DND-41 (cell line): ENCODE measurements around the gene SSR3.

Source experiments
- ATAC-seq: fragments of 200-7000 bp; cut with Tn5 transposase; 3 replicates; pipeline ENCODE4 v1.9.1; 2021; ENCODE audit warnings: low read depth; ENCODE audit not compliant: insufficient read depth
- DNase-seq: peaks from one replicate; pipeline ENCODE4 v3.0.0-alpha.2; 2020
- H2AFZ ChIP-seq: 2 replicates; pipeline ENCODE4 v1.6.0; 2012; ENCODE audit warnings: low read depth, low read length
- H3K27ac ChIP-seq: 2 replicates; pipeline ENCODE4 v1.5.1; 2012; ENCODE audit warnings: low read length, inconsistent platforms
- H3K27me3 ChIP-seq: fragments of 200-600 bp; sonication (generic); 2 replicates; pipeline ENCODE4 v1.6.0; 2012; ENCODE audit warnings: low read length, mild to moderate bottlenecking, inconsistent platforms; ENCODE audit not compliant: insufficient read depth, poor library complexity
- H3K36me3 ChIP-seq: 2 replicates; pipeline ENCODE4 v1.5.1; 2012; ENCODE audit warnings: low read length, inconsistent platforms; ENCODE audit not compliant: insufficient read depth
- H3K4me1 ChIP-seq: 2 replicates; pipeline ENCODE4 v1.5.1; 2012; ENCODE audit warnings: mild to moderate bottlenecking, low read length; ENCODE audit not compliant: insufficient read depth
- H3K4me2 ChIP-seq: 2 replicates; pipeline ENCODE4 v1.6.0; 2012; ENCODE audit warnings: mild to moderate bottlenecking, moderate library complexity, low read length, inconsistent platforms; ENCODE audit not compliant: insufficient read depth
- H3K4me3 ChIP-seq, 2 experiments: fragments of 200-600 bp in 1 of 2; shearing (Covaris generic) in 1 of 2; 2 replicates each; pipeline ENCODE4 v1.5.1; 2012 to 2016; ENCODE audit warnings: inconsistent platforms in 2 of 2, low read length in 2 of 2, mild to moderate bottlenecking in 2 of 2, low read depth in 1 of 2, moderate library complexity in 1 of 2
- H3K79me2 ChIP-seq: 2 replicates; pipeline ENCODE4 v1.6.0; 2012; ENCODE audit warnings: low read length, inconsistent platforms; ENCODE audit not compliant: insufficient read depth
- H3K9ac ChIP-seq: 2 replicates; pipeline ENCODE4 v1.6.0; 2012; ENCODE audit warnings: low read depth, mild to moderate bottlenecking, inconsistent platforms, low read length, moderate library complexity
- H3K9me3 ChIP-seq: 2 replicates; pipeline ENCODE4 v1.5.1; 2012; ENCODE audit warnings: low read length, moderate library complexity, mild to moderate bottlenecking, inconsistent platforms; ENCODE audit not compliant: insufficient read depth, severe bottlenecking
- H4K20me1 ChIP-seq: 2 replicates; pipeline ENCODE4 v1.6.0; 2012; ENCODE audit warnings: low read length; ENCODE audit not compliant: insufficient read depth
- CTCF ChIP-seq: IDR thresholded peaks from 2 replicates; pipeline ENCODE4 v1.5.1; 2012; ENCODE audit warnings: borderline replicate concordance, low read length, moderate library complexity, mild to moderate bottlenecking; ENCODE audit not compliant: poor library complexity, severe bottlenecking; ENCODE audit errors: extremely low read depth
- EZH2 ChIP-seq: IDR thresholded peaks from 3 replicates; pipeline ENCODE4 v1.6.1; 2012; ENCODE audit warnings: borderline replicate concordance, low read depth, mild to moderate bottlenecking, moderate library complexity, low read length, inconsistent platforms; ENCODE audit not compliant: severe bottlenecking

Gene SSR3

DNA sequence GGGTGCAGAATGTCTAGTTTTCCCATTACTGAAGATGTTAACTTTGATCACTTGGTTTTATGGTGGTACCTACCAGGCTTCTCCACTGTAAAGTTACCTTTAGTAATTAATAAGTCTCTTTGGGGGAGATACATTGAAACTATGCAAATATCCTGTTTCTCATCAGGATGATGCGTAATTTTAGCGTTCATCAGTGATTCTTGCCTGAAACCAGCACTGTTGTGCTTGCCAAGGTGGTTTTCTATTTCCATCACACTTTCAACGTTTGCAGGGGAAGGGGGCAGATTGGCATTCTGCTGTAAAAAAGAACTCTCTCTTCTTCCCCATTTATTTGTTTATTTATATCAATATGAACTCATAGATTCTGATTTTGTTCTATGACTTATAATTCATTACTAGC, 61.0 kb downstream of the SSR3 start:
- H3K9me3 ChIP-seq: no peaks in the 10 kb centered on the region
- H3K9ac ChIP-seq: no peak overlapping the region
- H3K4me2 ChIP-seq: no peak overlapping the region
- no peaks in the 10 kb centered on the region for H3K36me3 ChIP-seq
- DNase-seq: no peak
- TF ChIP-seq EZH2 (no peak), CTCF (no peak)
- no peak overlapping the region for H2AFZ ChIP-seq
- H3K4me1 ChIP-seq: no peaks in the 10 kb centered on the region
- H4K20me1 ChIP-seq: no peaks in the 10 kb centered on the region
- ATAC-seq: no peak
- no peak overlapping the region for H3K27ac ChIP-seq
- no peaks in the 10 kb centered on the region for H3K79me2 ChIP-seq
- peaks cover 2% of the 10 kb centered on the region for H3K27me3 ChIP-seq
- no peak overlapping the region for H3K4me3 ChIP-seq

DNA sequence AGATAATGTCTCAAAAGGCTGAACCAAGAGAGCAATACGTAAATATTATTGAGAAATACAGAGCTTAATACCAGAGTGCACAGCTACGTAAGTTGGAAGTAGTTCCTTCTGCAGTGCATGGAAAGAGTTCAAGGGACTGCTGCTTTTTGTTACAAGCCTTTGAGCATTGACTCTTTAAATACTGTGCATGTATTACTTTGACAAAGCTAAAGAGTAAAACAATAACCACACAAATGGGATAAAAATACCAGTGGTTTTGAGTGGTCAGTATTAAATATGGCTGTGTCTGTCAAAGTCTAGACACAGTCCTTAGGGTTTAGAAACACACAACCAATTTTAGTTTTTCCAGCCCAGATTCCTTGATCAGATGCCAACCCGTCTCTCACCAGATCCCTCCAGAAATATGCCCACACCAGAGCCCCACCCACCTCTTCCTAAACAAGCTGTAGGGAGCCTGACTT, 62.1 kb downstream of the SSR3 start:
- Histone ChIP-seq H2AFZ (no peak overlapping the region), H3K4me3 (no peak overlapping the region), H3K9me3 (no peaks in the 10 kb centered on the region), H3K4me1 (no peaks in the 10 kb centered on the region), H3K27me3 (peaks cover 2% of the 10 kb centered on the region), H3K9ac (no peak overlapping the region), H3K79me2 (no peaks in the 10 kb centered on the region), H3K4me2 (no peak overlapping the region), H4K20me1 (no peaks in the 10 kb centered on the region), H3K27ac (no peak overlapping the region), H3K36me3 (no peaks in the 10 kb centered on the region)
- ATAC-seq: no peak
- no peak for TF ChIP-seq EZH2
- TF ChIP-seq CTCF: no peak
- DNase-seq: no peak

- Histone ChIP-seq H3K4me3 (no peak overlapping the region), H3K9ac (no peak overlapping the region), H3K27me3 (peaks cover 2% of the 10 kb centered on the region), H3K79me2 (no peaks in the 10 kb centered on the region), H4K20me1 (no peaks in the 10 kb centered on the region), H3K4me2 (no peak overlapping the region), H3K36me3 (no peaks in the 10 kb centered on the region), H2AFZ (no peak overlapping the region), H3K4me1 (no peaks in the 10 kb centered on the region), H3K27ac (no peak overlapping the region), H3K9me3 (no peaks in the 10 kb centered on the region)
- no peak for TF ChIP-seq CTCF
- TF ChIP-seq EZH2: no peak
- DNase-seq (no peak), ATAC-seq (no peak)
Measured at GRCh38 chr3:156491192-156491591, 63.7 kb downstream of the SSR3 start.
